Fibroblast of skin of back (primary cell): ENCODE data around the gene MKNK2.
"Not testable (repeated sequence)": the region's sequence is repeated elsewhere in the genome, so short reads cannot be mapped to it uniquely, and the experiment has no call there.

Experiments
- DNase-seq: peaks from one replicate; pipeline ENCODE4 v3.0.0-alpha.2; 2013

MKNK2 gene

DNA sequence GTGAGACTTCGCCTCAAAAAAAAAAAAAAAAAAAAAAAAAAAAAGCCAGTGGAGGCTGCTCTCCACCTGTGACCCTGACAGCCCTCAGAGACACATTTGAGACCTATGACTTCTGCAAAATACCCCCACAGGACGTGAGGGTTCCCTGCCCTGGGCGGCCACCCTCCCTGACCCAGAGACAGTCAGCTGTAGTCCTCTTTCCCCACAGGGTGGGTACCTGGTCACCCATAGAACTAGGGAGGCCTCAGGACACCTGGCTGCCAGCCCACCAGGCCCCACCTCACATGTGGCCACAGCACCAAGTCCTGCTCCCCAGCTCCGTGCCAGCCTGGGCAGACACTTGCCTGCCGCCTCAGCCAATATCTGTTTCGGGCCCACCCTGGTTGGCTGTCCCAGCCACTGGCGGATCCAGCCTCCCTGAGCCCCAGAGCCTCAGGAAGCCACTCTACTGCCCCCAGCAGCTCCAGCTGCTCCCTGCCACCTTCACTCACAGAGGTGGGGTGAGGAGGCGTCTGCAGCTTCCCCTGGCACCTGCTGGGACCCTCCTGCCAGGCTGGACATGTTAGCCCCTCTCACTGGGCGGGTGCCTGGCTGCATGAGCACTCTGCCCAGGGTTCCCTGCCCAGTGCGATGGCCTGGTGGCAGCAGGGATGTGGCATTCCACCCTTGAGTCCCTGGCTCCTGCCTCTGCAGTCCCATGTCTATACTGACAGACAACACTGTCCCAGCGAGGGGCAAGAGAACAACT, 6.9 kb downstream of the MKNK2 start:
- DNase-seq: no peak

DNA sequence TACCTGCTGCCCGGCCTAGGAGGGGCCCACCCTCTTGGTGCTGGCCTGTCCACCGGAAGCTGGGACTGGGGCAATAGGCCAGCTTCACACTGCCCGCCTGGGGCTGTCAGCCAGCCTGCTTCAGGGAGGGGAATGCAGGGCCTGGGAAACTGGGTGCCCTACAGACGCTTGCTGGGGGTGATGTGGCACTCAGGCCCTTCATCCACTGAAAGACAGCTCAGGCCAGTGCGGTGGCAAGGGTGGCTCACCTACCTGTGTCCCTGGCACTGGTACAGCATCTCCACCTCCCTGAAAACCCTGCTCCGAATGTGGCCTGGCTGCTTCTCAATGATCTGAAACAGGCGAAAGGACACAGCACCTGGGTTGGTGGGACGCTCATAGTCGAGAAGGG, 7.8 kb downstream of the MKNK2 start:
- DNase-seq: no peak

DNA sequence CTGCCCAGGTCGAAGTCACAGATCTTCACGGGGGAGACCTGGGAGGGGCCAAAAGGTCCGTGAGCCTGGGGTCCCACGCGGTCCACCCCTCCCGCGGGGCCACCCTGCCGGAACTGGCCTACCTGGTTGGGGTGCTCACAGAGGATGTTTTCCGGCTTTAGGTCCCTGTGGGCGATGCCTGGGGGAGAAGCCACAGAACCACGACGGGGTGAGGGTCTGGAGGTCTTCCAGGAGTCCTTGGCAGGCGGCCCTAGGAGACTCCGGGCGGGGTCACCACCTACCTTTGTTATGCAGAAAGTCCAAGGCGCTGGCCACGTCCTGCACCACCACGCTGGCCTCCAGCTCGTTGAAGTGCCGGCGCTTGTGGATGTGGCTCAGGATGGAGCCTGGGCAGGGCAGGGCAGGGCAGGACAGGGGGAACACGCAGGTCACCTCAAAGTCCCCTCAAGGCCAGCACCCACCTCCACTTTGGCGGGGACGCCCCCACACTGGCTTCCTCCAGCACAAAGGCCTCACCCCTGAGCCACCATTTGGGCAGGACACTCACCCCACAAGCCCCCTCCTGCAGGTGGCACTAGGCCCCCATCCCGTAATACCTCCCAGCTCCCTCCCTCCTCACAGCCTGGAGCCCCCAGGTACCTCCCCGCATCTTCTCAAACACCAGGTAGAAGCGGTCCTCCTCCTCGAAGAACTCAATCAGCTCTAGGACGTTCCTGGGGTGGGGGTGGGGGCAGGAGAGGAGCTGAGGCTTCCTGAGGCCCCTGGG, 8.4 kb downstream of the MKNK2 start:
- no peak for DNase-seq

DNA sequence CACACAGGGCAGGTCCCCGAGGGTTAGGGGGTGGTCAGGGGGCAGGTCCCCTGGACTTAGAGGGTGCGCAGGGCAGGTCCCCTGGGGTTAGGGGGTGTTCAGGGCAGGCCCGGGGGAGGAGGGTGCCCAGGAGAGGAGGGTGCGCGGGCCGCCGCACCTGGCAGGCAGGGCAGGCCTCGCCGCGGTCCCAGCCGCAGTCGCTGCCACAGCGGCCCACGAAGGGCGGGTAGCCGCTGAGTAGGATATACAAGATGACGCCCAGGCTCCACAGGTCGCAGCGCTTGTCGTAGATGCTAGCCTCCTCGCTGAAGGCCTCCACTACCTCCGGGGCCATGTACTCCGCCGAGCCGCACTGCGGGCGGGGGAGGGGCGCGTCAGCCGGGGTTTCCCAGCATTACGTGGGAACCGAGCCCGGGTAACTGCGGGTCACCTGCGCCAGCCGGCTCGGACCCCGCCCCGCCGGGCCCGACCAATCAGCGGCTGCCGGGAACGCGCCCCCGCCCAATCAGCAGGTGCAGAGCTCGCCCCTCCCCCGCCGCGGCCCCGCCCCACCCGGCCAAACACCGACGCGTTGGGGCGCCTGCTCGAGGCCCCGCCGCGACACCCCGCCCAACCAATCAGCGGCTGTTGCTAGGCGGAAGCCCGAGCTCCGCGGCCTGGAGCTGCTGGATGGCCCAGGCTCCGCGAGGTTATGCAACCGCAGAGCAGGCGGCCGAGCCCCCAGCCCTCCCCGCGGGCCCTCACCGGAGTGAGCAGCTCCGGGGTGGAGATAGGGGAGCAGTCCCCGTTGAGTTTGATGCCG, 9.2 kb downstream of the MKNK2 start:
- DNase-seq: peak; percentile 81

DNA sequence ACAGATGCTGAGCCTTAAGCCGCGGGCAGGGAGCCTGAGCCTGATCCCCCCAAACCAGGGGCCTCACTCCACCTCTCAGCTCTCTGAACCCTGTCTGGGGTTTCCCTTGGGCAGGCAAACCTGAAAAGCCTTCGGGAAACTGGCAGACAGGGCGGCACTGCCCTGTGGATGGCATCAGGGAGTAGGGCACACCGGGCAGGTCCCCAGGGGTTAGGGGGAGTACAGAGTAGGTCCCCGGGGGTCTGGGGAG, 9.7 kb downstream of the MKNK2 start:
- DNase-seq: no peak

DNA sequence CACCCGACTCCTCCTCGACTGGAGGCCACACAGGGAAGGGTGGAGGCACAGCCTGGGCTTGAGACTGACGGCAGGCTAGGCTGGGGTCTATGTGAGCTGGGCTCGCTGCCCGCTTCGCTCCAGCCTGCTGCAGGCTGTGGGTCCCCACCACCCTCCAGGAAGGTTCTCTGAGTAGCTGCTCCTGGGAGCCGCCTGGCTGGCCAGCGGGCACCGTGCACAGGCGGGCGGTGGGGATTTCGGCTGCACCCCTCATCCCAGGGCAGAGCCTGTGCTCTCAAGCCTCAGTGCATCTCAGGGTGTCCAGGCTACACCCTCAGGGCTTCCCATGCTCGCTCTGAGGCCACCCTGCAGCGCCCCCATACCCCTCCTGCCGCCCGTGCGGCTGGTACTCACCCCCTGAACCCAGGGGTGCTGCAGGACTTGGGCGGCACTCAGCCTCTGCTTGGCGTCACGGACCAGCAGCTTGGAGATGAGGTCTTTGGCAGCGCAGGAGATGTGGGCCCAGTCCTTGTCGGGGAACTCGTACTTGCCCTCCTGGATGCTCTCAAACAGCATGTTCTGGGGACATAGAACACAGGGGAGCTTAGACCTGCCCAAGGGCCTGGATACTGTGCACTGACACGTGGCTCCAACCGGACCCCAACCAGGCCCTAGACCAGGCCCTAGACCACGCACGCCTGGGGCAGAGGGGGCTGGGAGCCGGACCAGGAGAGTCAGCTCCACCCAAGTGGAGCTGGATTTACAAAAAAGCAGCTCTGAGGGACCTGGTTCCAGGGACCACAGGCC, 10.2 kb downstream of the MKNK2 start:
- no peak for DNase-seq

DNA sequence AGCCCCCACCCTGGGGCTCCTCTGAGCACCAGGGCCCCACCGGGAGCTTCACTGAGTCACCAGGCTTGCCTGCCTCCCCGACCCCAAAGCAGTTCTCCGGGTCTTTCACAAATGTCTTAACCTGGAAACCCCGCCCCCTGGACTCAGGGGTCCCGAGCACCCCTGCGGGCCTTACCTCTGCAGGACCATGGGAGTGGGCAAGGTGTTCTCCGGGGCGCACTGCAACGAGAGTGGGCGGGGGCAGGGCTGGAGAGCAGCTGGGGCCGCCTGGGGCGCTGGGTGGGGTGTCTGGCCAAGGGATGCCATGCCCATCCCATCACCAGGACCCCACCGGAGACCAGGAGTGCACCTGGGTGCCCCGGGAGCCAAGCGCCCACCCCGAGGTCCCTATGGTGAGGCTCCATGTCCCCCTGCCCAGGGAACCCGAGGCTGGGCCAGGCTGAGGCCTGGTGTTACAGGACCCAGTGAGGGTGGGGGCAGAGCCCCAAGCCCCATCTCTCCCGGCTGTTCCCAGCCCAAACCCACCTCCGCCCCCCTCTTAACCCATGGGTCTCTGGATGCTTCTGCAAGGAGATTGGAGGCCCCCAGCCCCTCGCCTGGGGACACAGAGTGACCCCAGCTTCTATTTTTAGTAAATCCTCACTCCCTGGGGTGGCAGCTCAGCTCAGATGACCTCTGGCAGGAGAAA, 10.9 kb downstream of the MKNK2 start:
- no peak for DNase-seq

DNA sequence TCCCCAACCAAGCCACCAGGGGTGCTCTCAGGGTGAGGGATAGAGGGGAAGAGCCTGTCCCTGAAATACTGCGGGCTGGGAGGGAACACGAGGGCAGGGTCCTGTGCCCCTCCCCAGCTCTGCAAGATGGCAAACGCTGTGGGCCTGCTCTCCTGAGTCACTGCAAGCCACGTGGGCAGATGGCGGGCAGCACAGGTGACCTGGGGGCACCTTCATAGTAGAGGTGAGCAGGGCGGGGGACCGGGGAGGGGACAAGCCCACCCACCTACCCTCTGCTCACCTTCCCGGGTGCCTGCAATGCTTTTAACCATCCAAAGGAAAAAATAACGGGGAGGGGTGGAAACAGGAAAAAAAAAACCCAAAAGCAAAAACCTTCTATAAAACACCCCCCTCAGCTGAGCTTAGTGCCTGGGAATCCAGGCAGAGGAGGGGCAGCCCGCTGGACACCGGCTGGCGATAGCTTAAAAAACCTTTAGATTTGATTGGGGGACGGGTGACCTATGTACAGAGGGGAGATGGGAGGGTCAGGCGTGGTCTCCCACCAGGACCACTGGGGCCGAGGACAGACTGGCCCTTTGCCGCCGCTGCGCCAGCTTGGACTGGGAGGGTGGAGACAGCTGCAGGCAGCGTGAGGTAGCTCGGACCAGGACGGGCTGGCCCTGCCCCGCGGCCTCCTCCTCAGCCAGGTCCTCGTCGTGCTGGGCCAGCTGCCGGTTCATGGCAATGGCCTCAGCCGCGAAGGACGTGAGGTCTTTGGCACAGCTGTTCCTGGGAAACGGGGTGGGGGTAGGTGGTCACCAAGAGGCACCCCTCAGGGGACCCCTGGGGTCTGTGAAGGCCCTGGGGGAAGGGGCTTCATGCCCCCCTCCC, 11.7 kb downstream of the MKNK2 start:
- no peak for DNase-seq

DNA sequence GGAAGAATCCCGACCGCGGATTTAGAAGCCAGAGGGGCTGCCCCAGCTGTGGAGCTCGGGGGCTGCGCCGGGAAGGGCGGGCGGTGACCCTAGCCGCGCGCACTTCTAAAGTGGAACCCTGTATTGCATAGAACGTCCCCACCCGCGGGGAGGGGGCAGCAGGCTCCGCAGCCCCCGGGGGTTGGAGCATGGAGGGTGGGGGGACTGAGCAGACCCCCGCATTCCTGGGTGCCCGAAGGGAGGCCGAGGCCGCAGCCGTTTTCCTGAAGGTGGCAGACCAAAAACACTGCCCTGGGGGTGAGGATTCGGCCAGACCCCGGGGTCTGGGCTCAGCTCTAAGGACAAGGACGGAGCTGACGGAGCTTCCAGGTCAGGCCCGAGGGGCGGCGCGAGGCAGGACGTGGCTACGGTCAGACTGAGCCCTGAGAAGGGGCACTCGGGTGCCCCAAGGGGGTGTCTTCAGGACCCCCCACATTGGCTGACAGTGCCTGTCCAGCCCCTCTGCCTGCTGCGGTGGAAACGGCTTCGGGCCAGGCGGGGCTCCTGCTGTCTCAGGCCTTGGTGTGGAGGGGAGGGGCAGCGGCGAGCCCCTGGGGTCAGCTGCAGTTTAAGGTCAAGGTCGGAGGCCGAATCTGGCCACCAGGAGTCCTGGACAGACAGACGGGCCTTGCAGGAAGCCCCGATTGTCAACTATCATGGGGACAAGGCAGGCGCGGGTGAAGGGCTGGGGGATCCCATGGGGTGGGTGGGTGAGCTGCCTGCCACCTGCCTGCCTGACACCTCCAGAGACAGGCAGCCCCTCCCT, 12.6 kb downstream of the MKNK2 start:
- DNase-seq: no peak

DNA sequence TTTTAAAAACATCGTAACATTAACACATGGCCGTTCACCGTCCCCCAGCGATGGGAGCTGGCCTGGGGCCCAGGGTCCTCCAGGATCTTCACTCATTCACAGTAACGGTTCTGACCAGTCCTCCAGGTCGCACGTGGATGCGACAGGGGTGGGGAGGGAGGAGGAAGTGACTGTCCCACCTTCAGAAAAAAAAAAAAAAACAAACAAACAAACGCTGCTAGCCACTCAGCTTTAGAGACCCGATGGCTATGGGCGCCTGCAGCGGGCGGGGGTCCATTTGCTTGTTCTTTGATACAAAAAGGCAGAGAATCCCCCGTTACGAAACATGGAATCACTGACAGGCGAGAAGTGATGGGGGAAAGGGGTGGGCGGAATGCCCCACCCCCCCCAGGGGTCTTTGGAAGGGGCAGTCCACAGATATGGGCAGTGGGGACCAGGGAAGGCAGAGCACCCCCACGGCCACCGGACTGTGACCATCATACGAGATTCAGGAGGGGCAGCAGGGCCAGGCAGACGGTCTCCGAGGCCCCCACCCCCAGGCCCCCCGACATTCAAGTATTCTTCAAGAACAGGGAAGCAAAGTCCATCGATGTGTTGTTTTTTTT, 13.3 kb downstream of the MKNK2 start:
- no peak for DNase-seq

DNA sequence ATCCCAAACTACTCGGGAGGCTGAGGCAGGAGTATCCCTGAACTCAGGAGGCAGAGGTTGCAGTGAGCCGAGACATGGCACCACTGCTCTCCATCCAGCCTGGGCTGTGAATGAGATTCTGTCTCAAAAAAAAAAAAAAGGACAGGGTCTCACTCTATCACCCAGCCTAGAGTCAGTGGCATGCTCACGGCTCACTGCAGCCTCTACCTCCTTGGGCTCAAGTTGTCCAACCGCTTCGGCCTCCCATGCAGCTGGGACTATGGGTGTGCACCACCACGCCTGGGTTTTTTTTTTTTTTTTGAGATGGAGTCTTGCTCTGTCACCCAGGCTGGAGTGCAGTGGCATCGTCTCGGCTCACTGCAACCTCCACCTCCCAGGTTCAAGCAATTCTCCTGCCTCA, 14.6 kb downstream of the MKNK2 start:
- DNase-seq: no peak

DNA sequence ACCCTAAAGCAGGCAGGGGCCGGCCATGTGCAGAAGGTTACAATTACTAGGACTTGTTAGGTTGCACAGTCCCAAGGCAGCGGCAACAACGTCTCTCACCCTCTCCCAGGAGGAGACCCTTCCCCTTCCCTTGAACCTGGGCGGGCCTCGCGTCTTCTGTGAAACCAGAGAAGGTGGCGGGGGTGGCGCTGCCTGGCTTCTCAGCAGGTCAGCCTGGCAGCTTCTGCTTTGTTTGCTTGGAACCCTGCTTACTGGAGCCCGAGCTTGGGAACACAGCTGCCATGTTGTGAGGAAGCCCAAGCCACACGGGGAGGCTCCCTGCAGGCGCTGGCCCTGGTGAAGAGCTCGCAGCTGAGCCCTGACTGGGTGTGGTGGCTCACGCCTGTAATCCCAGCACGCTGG, 15.5 kb downstream of the MKNK2 start:
- no peak for DNase-seq

DNA sequence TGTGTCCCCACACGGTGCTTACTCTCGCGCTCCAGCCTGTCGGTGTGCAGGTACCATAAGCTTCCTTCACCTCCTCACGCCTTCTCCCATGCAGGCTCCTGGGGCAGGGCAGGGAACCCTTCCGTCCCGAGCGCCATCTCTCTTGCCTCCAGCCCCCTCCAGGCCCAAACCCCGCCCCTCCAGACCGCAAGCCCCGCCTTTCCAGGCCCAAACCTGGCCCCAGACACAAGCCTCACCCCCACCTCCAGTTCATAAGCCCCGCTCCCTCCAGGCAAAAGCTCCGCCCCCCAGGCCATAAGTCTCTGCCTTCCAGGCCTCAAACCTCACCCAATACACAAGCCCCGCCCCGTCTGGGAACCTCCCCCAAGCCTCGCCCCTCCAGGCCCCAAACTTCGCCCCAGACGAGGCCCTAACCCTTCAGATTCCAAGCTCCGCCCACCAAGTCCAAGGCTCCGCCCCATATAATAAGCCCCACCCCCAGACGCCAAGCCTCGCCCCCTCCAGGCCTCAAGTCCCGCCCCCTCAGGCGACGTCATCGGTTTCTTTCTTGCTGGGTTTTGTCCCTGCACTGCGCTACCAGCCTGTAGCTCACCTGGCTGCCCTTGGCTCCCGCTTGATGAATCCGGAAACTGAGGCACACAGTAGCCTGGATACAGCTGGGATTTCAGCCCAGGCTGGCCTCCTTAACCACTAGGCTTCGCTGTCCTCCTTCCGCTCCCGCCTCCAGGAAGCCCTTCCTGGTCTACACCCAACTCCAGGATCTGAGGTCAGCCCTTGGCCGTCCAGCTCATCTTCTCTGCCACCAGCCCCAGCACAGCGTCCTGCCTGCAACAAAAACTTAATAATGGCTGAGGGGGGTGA, 16.1 kb downstream of the MKNK2 start:
- DNase-seq: peak; percentile 26

DNA sequence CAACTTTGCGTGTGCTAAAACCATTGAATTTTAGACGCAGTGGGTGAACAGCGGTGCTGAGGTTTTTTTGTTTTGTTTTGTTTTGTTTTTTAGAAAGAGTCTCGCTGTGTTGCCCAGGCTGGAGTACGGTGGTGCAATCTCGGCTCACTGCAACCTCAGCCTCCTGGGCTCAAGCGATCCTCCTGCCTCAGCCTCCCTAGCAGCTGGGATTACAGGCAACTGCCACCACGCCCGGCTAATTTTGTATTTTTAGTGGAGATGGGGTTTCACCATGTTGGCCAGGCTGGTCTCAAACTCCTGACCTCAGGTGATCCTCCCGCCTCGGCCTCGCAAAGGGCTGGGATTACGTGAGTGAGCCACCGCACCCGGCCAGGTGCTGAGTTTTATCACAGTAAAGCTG, 16.8 kb downstream of the MKNK2 start:
- not testable (repeated sequence) for DNase-seq

DNA sequence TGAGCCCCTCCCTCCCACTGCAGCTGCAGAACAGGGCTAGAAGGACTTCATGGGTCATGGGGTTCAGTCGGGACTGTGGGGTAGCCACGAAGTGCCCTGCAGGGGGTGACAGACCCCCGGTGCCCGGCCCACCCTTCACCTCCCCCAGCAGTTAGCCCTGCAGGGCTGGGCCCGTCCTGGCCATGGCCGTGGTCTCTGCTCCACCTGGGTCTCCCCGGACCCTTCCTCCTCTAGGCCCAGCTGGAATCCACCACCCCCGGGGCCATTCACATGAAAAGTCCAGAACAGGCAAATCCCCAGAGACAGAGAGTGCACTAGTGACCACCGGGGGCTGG, 17.3 kb downstream of the MKNK2 start:
- DNase-seq: no peak

DNA sequence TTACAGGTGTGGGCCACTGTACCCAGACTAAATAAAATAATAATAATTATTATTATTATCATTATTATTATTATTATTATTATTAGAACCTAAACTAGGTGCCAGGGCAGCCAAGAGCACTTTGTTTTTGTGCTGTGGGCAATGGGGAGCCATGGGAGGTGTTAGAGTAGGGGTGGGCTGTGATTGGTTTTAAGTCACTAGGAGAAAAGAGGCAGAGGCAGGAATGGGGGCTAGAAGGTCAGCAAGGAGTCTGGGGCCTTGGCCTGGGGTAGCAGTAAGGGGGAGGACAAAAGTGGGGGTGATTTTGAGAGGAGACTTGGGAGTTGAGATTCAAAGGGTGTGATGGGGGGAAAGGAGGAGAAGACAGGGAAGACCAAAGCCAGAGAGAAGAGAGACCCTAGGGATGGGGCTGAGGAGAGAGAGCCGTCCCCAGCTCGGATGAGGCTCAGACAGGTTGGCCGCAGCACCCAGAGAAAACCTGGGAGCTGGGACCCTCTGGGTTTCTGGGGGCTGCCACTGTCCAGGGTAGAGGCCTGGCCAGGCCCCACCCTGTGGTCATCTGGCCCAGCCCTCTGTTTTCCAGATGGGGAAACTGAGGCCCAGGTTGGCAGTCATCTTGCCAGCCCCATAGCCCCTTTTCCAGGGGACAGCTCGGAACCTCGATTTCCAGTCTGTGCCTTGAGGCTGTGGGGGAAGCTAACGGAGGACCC, 17.8 kb downstream of the MKNK2 start:
- DNase-seq: no peak

DNA sequence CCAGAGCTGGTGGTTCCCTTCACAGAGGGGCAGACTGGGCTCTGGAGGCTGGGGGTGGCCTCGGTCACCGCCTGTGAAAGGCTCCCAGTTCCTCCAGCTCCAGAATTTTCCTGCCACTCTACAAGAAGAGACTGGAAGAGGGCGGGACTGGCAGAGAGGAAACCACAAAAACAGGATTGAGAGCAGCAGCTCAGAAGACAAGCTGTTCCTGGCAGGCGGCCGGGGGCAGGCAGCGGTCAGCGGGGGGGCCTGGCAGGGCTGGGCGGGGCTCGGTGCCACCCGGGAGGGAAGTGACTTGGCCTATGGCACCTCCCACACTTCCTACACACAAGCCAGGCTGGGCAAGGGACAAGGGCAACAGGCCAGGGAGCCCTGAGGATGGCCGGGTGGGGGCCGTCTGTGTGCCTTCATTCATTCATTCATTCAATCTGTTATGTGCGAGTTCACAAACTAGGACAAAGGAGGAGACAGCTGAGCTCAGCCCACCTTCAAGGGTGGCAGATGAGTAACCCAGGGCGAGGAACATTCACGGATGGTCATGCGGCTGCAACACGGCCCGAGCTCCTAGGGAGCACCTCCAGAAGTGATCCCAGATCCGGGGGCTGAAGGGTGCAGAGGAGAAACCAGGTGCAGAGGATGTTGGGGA, 18.6 kb downstream of the MKNK2 start:
- peak; percentile 91 for DNase-seq

DNA sequence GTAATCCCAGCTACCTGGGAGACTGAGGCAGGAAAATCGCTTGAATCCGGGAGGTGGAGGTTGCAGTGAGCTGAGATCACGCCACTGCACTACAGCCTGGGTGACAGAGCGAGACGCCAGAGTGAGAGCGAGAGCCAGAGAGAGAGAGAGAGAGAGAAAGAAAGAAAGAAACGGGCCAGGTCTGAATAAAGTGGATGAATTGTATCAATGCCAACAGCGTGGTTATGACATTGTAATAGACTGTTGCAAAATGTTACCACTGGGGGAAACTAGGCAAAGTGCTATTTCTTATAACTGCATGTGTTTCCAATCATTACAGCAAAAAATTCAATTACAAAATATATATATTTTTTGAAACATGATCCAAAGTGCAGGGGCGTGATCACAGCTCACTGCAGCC, 23.7 kb downstream of the MKNK2 start:
- DNase-seq: peak; percentile 51
